ENCODE results near the gene PCIF1.
A peak's percentile ranks its signal among the peaks of the same experiment; 100 is the strongest.
"Not testable (repeated sequence)": the region's sequence is repeated elsewhere in the genome, so short reads cannot be mapped to it uniquely, and the experiment has no call there.

Gene PCIF1

GRCh38 chr20:45983279-45983743, 48.8 kb downstream of the PCIF1 start:
- TF ChIP-seq, protein P1, sequence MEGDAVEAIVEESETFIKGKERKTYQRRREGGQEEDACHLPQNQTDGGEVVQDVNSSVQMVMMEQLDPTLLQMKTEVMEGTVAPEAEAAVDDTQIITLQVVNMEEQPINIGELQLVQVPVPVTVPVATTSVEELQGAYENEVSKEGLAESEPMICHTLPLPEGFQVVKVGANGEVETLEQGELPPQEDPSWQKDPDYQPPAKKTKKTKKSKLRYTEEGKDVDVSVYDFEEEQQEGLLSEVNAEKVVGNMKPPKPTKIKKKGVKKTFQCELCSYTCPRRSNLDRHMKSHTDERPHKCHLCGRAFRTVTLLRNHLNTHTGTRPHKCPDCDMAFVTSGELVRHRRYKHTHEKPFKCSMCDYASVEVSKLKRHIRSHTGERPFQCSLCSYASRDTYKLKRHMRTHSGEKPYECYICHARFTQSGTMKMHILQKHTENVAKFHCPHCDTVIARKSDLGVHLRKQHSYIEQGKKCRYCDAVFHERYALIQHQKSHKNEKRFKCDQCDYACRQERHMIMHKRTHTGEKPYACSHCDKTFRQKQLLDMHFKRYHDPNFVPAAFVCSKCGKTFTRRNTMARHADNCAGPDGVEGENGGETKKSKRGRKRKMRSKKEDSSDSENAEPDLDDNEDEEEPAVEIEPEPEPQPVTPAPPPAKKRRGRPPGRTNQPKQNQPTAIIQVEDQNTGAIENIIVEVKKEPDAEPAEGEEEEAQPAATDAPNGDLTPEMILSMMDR (IDR thresholded peaks at IDR 0.05; ENCODE audit: control insufficient read depth, extremely low read depth, insufficient read depth), result no peak
- H3K4me3 ChIP-seq (ENCODE audit: low read depth, low read length), result no peak overlapping the region
- no peak for DNase-seq (ENCODE audit: low read depth)

DNA sequence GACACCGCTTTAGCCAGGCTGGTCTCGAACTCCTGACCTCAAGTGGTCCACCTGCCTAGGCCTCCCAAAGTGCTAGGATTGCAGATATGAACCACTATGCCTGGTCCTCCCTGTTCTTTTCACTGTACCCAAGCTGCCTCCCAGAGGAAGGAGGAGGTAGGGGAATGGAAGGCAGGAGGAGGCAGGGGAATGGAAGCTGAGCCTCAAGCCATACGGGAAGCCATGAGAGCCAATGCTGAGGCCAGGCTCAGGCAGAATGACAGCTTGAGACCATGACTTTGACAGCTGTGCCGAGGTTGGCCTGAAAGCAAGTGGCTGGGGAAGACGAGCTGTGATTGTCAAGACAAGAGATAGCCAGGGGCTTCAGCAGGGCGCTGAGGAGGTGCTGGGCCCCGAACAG, 51.1 kb downstream of the PCIF1 start:
- no peak overlapping the region for H3K4me3 ChIP-seq (ENCODE audit: low read depth, low read length)
- DNase-seq (ENCODE audit: low read depth), result no peak
- TF ChIP-seq, protein P1 (IDR thresholded peaks at IDR 0.05; ENCODE audit: control insufficient read depth, extremely low read depth, insufficient read depth), result no peak

DNA sequence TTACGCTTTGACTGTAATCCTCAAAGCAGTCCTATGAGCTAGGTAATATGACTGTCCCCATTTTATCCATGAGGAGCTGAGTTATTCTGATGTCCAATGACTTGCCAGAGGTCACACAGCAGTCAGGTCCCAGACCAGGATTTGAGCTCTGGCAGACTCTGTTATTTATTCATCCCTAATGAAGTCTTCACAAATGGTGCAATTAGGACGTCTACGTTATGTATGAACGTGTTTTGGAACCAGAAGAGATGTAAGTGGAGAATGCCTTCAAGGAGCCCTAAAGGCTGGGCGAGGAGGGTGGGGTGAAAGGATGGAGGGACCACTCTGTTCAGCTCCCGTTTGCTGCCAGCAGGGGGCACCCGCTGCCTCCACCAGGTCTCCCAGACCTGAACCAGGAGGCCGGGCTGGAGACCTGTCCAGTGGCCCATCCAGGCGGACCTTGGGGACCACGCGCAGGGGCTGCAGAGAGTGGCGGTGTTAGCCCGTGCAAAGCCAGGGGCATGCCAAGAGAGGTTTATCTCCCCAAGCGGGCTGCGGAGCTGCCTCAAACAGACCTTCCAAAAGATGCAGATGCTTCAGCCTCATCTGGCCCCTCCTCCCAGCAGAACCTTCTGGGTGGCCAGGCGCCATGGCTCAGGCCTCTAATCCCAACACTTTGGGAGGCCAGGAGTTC, 52.8 kb downstream of the PCIF1 start:
- DNase-seq (ENCODE audit: low read depth), result no peak
- H3K4me3 ChIP-seq (ENCODE audit: low read depth, low read length), result no peak overlapping the region
- TF ChIP-seq, protein P1 (IDR thresholded peaks at IDR 0.05; ENCODE audit: control insufficient read depth, extremely low read depth, insufficient read depth), result peak; percentile 91

DNA sequence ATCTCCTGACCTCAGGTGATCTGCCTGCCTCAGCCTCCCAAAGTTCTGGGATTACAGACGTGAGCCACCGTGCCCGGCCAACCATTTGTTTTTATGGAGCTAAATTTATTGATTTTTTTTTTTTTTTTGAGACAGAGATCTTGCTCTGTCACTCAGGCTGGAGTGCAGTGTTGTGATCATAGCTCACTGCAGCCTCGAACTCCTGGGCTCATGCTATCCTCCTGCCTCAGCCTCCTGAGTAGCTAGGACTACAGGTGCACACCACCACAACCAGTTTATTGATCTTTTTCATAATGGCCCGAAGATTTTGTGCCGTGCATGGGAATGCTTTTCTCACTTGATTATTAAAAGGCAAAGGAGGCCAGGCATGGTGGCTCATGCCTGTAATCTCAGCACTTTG, 54.3 kb downstream of the PCIF1 start:
- not testable (repeated sequence) for DNase-seq (ENCODE audit: low read depth)

GRCh38 chr20:45991616-45992015, 57.1 kb downstream of the PCIF1 start:
- TF ChIP-seq, protein P1 (IDR thresholded peaks at IDR 0.05; ENCODE audit: control insufficient read depth, extremely low read depth, insufficient read depth), result no peak
- no peak for DNase-seq (ENCODE audit: low read depth)
- H3K4me3 ChIP-seq (ENCODE audit: low read depth, low read length), result no peak overlapping the region

More for the DNA sequence above, 54.3 kb downstream of the PCIF1 start:
- not testable (repeated sequence) for H3K4me3 ChIP-seq (ENCODE audit: low read depth, low read length)

GRCh38 chr20:45993197-45993951, 58.9 kb downstream of the PCIF1 start:
- TF ChIP-seq, protein P1 (IDR thresholded peaks at IDR 0.05; ENCODE audit: control insufficient read depth, extremely low read depth, insufficient read depth), result no peak
- no peak for DNase-seq (ENCODE audit: low read depth)
- H3K4me3 ChIP-seq (ENCODE audit: low read depth, low read length), result no peak overlapping the region

- no peak for DNase-seq (ENCODE audit: low read depth)
- TF ChIP-seq, protein P1 (IDR thresholded peaks at IDR 0.05; ENCODE audit: control insufficient read depth, extremely low read depth, insufficient read depth), result no peak
- no peak overlapping the region for H3K4me3 ChIP-seq (ENCODE audit: low read depth, low read length)
Observed at GRCh38 chr20:45994761-45995493, 60.4 kb downstream of the PCIF1 start.

DNA sequence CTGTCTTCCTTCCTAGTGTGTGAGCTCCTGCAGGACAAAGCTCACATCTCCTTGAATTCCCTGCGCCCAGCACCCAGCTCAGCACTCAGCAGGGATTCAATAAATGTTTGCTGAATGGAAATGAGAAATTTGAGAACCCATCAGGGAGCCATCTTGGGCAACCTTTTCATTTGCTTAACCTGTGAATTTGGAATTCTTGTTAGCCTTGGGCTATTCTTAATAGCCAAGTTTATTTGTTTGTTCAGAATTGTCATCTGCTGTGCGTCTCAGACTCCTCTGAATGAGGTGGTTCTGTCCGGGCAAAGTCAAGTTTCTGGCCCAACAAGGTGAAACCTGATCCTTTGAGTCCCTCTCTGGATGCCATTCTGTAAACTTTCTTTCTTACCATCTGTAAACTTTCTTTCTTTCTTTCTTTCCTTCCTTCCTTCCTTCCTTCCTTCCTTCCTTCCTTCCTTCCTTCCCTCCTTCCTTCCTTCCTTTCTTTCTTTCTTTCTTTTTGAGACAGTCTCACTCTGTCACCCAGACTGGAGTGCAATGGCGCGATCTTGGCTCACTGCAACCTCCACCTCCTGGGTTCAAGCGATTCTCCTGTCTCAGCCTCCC, 61.1 kb downstream of the PCIF1 start:
- not testable (repeated sequence) for H3K4me3 ChIP-seq (ENCODE audit: low read depth, low read length)
- DNase-seq (ENCODE audit: low read depth), result peak; percentile 87
